ENCODE data around the gene EHBP1. TPM values are rescaled to one million over a fixed set of nuclear protein-coding genes. Genes with fewer than 3 reads are reported as not detected.
A peak's percentile ranks its signal among the peaks of the same experiment; 100 is the strongest.

The EHBP1 gene
- total and polyA plus RNA-seq, 2 experiments from 2014 or later: 27.2 to 47.9 TPM

- H3K9me2 ChIP-seq (ENCODE audit: insufficient read depth): no peaks in the 10 kb centered on the region
- no peak overlapping the region for H3K27ac Mint-ChIP-seq
- peaks cover 7% of the 10 kb centered on the region; the same call in 2 of the 3 replicates for H3K36me3 Mint-ChIP-seq (ENCODE audit: low read depth)
- ATAC-seq (no peak; the same call in 2 of the 3 replicates), DNase-seq (ENCODE audit: low spot score) (peak; percentile 78)
- peaks cover 89% of the 10 kb centered on the region for H3K27me3 ChIP-seq (ENCODE audit: insufficient read depth)
- H3K4me1 ChIP-seq (ENCODE audit: insufficient read depth): peaks cover 60% of the 10 kb centered on the region
- peak overlapping the region; percentile 54 for H2AFZ ChIP-seq
- H3F3A ChIP-seq (replicated peaks; ENCODE audit: low read depth): peaks cover 23% of the 10 kb centered on the region
- H4K20me1 ChIP-seq (replicated peaks; ENCODE audit: insufficient read depth): peaks cover 11% of the 10 kb centered on the region
- peaks cover under 1% of the 10 kb centered on the region; the same call in 2 of the 3 replicates for H3K9me3 Mint-ChIP-seq
- no peak overlapping the region for H3K27ac ChIP-seq (ENCODE audit: low read depth)
- H3K4me2 ChIP-seq: peak overlapping the region; percentile 96
- H3K4me3 ChIP-seq: peak overlapping the region; percentile 89
- peaks cover 59% of the 10 kb centered on the region for H3K4me1 Mint-ChIP-seq
- TF ChIP-seq EZH2 (IDR thresholded peaks at IDR 0.05; ENCODE audit: low read depth, unreplicated experiment) (peak; percentile 86), CTCF (conservative IDR thresholded peaks at IDR 0.05; ENCODE audit: low read depth in 2 of 2) (no peak), EZH2phosphoT487 (IDR thresholded peaks at IDR 0.05; ENCODE audit: unreplicated experiment) (peak; percentile 17)
- peaks cover 95% of the 10 kb centered on the region for H3K27me3 Mint-ChIP-seq (ENCODE audit: insufficient read depth, low read depth, poor library complexity)
- H3K79me2 ChIP-seq (replicated peaks; ENCODE audit: insufficient read depth): no peaks in the 10 kb centered on the region
- peak overlapping the region; percentile 73 for H3K4me3 Mint-ChIP-seq
- H3K36me3 ChIP-seq (ENCODE audit: insufficient read depth): no peaks in the 10 kb centered on the region
These were observed 343.9 kb downstream of the EHBP1 start for GRCh38 chr2:63049211-63049969.

- Mint-ChIP-seq H3K4me3 (peak overlapping the region; percentile 73), H3K27ac (no peak overlapping the region), H3K4me1 (peaks cover 60% of the 10 kb centered on the region), H3K27me3 (ENCODE audit: insufficient read depth, low read depth, poor library complexity) (peaks cover 95% of the 10 kb centered on the region), H3K36me3 (ENCODE audit: low read depth) (peaks cover 7% of the 10 kb centered on the region; the same call in 2 of the 3 replicates), H3K9me3 (peaks cover 5% of the 10 kb centered on the region; the same call in 2 of the 3 replicates)
- H3K27me3 ChIP-seq (ENCODE audit: insufficient read depth): peaks cover 94% of the 10 kb centered on the region
- H3K4me3 ChIP-seq: peak overlapping the region; percentile 89
- H3K4me2 ChIP-seq: peak overlapping the region; percentile 96
- no peak overlapping the region for H3K27ac ChIP-seq (ENCODE audit: low read depth)
- no peaks in the 10 kb centered on the region for H3K36me3 ChIP-seq (ENCODE audit: insufficient read depth)
- H2AFZ ChIP-seq: peak overlapping the region; percentile 48; the same call in 1 of the 2 replicates
- peaks cover 65% of the 10 kb centered on the region for H3K4me1 ChIP-seq (ENCODE audit: insufficient read depth)
- DNase-seq (ENCODE audit: low spot score) (no peak), ATAC-seq (no peak)
- no peaks in the 10 kb centered on the region for H3K79me2 ChIP-seq (replicated peaks; ENCODE audit: insufficient read depth)
- peaks cover 16% of the 10 kb centered on the region for H4K20me1 ChIP-seq (replicated peaks; ENCODE audit: insufficient read depth)
- no peaks in the 10 kb centered on the region for H3K9me2 ChIP-seq (ENCODE audit: insufficient read depth)
- peaks cover 29% of the 10 kb centered on the region for H3F3A ChIP-seq (replicated peaks; ENCODE audit: low read depth)
- TF ChIP-seq NANOG (IDR thresholded peaks at IDR 0.05; ENCODE audit: borderline replicate concordance): no peak
- no peak for TF ChIP-seq REST (IDR thresholded peaks at IDR 0.05; ENCODE audit: unreplicated experiment)
- TF ChIP-seq JUNB (IDR thresholded peaks at IDR 0.05; ENCODE audit: unreplicated experiment): no peak
- no peak for TF ChIP-seq ETS1 (IDR thresholded peaks at IDR 0.05)
- no peak for TF ChIP-seq CTCF (conservative IDR thresholded peaks at IDR 0.05; ENCODE audit: low read depth in 2 of 2)
- no peak for TF ChIP-seq POLR2AphosphoS5 (IDR thresholded peaks at IDR 0.05; ENCODE audit: low read depth)
- no peak for TF ChIP-seq STAT1 (IDR thresholded peaks at IDR 0.05; ENCODE audit: unreplicated experiment)
These were observed 344.4 kb downstream of the EHBP1 start for GRCh38 chr2:63049970-63050333.

Measured in GM23338 (cell line).